Spinal cord (tissue), 10 donors: ENCODE data around the gene TMEM203. TPM values are rescaled to one million over a fixed set of nuclear protein-coding genes. Genes with fewer than 3 reads are reported as not detected.

Experiments
- DNase-seq, 6 donors: peaks; one replicate each; pipeline versions ENCODE4 v3.0.0 to v3.0.0-alpha.2; 2013 to 2015; ENCODE audit warnings: low spot score in 6 of 6, low read depth in 4 of 6
- H3K27ac ChIP-seq: one replicate; pipeline ENCODE4 v1.5.1; 2013; ENCODE audit warnings: low read depth, low read length, control low read depth
- H3K27me3 ChIP-seq: one replicate; pipeline ENCODE4 v1.6.1; 2013; ENCODE audit warnings: low read length; ENCODE audit not compliant: control insufficient read depth, insufficient read depth
- H3K36me3 ChIP-seq: one replicate; pipeline ENCODE4 v1.6.1; 2013; ENCODE audit warnings: low read length; ENCODE audit not compliant: control insufficient read depth, insufficient read depth
- H3K4me1 ChIP-seq: one replicate; pipeline ENCODE4 v1.6.1; 2013; ENCODE audit warnings: low read length; ENCODE audit not compliant: control insufficient read depth, insufficient read depth
- H3K4me3 ChIP-seq: one replicate; pipeline ENCODE4 v1.5.1; 2013; ENCODE audit warnings: low read depth, low read length, control low read depth
- H3K9me3 ChIP-seq: one replicate; pipeline ENCODE4 v1.6.1; 2013; ENCODE audit warnings: low read length; ENCODE audit not compliant: control insufficient read depth, insufficient read depth
- WGBS: methylation state at CpG from one replicate; pipeline ENCODE4 v1.1.5; 2013; ENCODE audit warnings: missing lambda C conversion rate; ENCODE audit not compliant: insufficient coverage; 5-methylcytosine and 5-hydroxymethylcytosine counted together
- polyA plus RNA-seq, 2 donors: library from polyadenylated mRNA; unstranded; fragments of 120-200 nt; gene quantifications; one replicate each; pipeline ENCODE4 v1.2.1, GENCODE V29; 2013; ENCODE audit not compliant: insufficient read length in 2 of 2
- total RNA-seq, 2 donors: library from RNA; depleted of rRNA in 1 of 2; stranded (reverse); fragments of 120-200 nt in 1 of 2; fragments of >200 nt in 1 of 2; gene quantifications; one replicate each; pipeline versions ENCODE4 v1.2.3 to v1.2.4, GENCODE V29; 2013 to 2014
- donor health status: healthy.

The TMEM203 gene
- total and polyA plus RNA-seq, 4 donors: 28.5 to 50.7 (median 41.4) TPM

- no peak for DNase-seq
- WGBS: 46% methylated on average over 21 of the region's 23 CpGs
- peak overlapping the region; percentile 96 for H3K4me3 ChIP-seq
- H3K9me3 ChIP-seq: no peaks in the 10 kb centered on the region
- peak overlapping the region; percentile 79 for H3K27ac ChIP-seq
- H3K4me1 ChIP-seq: peaks cover 60% of the 10 kb centered on the region
- H3K27me3 ChIP-seq: no peaks in the 10 kb centered on the region
- peaks cover 92% of the 10 kb centered on the region for H3K36me3 ChIP-seq
Observed at GRCh38 chr9:137189297-137190295, 15.9 kb downstream of the TMEM203 start.

GRCh38 chr9:137188490-137189296, 16.8 kb downstream of the TMEM203 start, which contains the start of the genes ANAPC2 and SSNA1:
TSS of gene ANAPC2 (minus strand) at chr9:137188560. CDS start at chr9:137188532, 28 bp downstream.
TSS of gene SSNA1 (plus strand) at chr9:137188676. CDS start at chr9:137188727, 51 bp downstream.
- peaks cover 92% of the 10 kb centered on the region for H3K36me3 ChIP-seq
- peaks cover 57% of the 10 kb centered on the region for H3K4me1 ChIP-seq
- H3K27ac ChIP-seq: peak within 1 kb of the TSS; percentile 79
- H3K4me3 ChIP-seq: peak within 1 kb of the TSS; percentile 96
- DNase-seq: peak; percentile 88 to 98 (median 94)
- no peaks in the 10 kb centered on the region for H3K9me3 ChIP-seq
- WGBS: under 1% methylated on average over 98 of the region's 98 CpGs
- no peaks in the 10 kb centered on the region for H3K27me3 ChIP-seq

- DNase-seq: no peak
- H3K4me1 ChIP-seq: peaks cover 57% of the 10 kb centered on the region
- peak overlapping the region; percentile 96 for H3K4me3 ChIP-seq
- WGBS: under 1% methylated on average over 31 of the region's 31 CpGs
- peak overlapping the region; percentile 64 for H3K27ac ChIP-seq
- no peaks in the 10 kb centered on the region for H3K9me3 ChIP-seq
- no peaks in the 10 kb centered on the region for H3K27me3 ChIP-seq
- peaks cover 92% of the 10 kb centered on the region for H3K36me3 ChIP-seq
Observed at GRCh38 chr9:137188086-137188489, 17.4 kb downstream of the TMEM203 start.

- H3K9me3 ChIP-seq: no peaks in the 10 kb centered on the region
- WGBS: 86% methylated on average over 10 of the region's 15 CpGs
- DNase-seq: no peak
- no peak overlapping the region for H3K27ac ChIP-seq
- H3K27me3 ChIP-seq: no peaks in the 10 kb centered on the region
- peak overlapping the region; percentile 96 for H3K4me3 ChIP-seq
- peaks cover 57% of the 10 kb centered on the region for H3K4me1 ChIP-seq
- H3K36me3 ChIP-seq: peaks cover 92% of the 10 kb centered on the region
Observed at GRCh38 chr9:137187386-137187785, 18.1 kb downstream of the TMEM203 start.

- H3K36me3 ChIP-seq: peaks cover 92% of the 10 kb centered on the region
- H3K27ac ChIP-seq: no peak overlapping the region
- 89% methylated on average over 6 of the region's 6 CpGs for WGBS
- no peak for DNase-seq
- no peak overlapping the region for H3K4me3 ChIP-seq
- no peaks in the 10 kb centered on the region for H3K9me3 ChIP-seq
- no peaks in the 10 kb centered on the region for H3K27me3 ChIP-seq
- peaks cover 48% of the 10 kb centered on the region for H3K4me1 ChIP-seq
Observed at GRCh38 chr9:137186385-137186784, 19.1 kb downstream of the TMEM203 start.

GRCh38 chr9:137185921-137186320, 19.5 kb downstream of the TMEM203 start:
- Histone ChIP-seq H3K36me3 (peaks cover 92% of the 10 kb centered on the region), H3K4me3 (no peak overlapping the region), H3K4me1 (peaks cover 48% of the 10 kb centered on the region), H3K27me3 (no peaks in the 10 kb centered on the region), H3K27ac (no peak overlapping the region), H3K9me3 (no peaks in the 10 kb centered on the region)
- no peak for DNase-seq
- WGBS: 96% methylated on average over 19 of the region's 19 CpGs

- no peaks in the 10 kb centered on the region for H3K9me3 ChIP-seq
- peaks cover 92% of the 10 kb centered on the region for H3K36me3 ChIP-seq
- WGBS: 93% methylated on average over 48 of the region's 48 CpGs
- no peak for DNase-seq
- H3K4me1 ChIP-seq: peaks cover 40% of the 10 kb centered on the region
- H3K27me3 ChIP-seq: no peaks in the 10 kb centered on the region
- no peak overlapping the region for H3K27ac ChIP-seq
- no peak overlapping the region for H3K4me3 ChIP-seq
Observed at GRCh38 chr9:137184881-137185660, 20.4 kb downstream of the TMEM203 start.

- H3K4me3 ChIP-seq: no peak overlapping the region
- DNase-seq: no peak
- WGBS: 95% methylated on average over 27 of the region's 27 CpGs
- H3K4me1 ChIP-seq: peaks cover 30% of the 10 kb centered on the region
- no peaks in the 10 kb centered on the region for H3K9me3 ChIP-seq
- H3K27ac ChIP-seq: no peak overlapping the region
- H3K27me3 ChIP-seq: no peaks in the 10 kb centered on the region
- H3K36me3 ChIP-seq: peaks cover 92% of the 10 kb centered on the region
Observed at GRCh38 chr9:137183980-137184595, 21.4 kb downstream of the TMEM203 start.
